ENCODE measurements around the gene ZNF467.

Gene ZNF467

GRCh38 chr7:149776848-149777407 is 3.5 kb upstream of the ZNF467 start:
- in situ Hi-C loops (cut with MboI; ENCODE audit: low pct_unique_long_range_greater_than_20kb, low sequenced_read_pairs): no loop called here
- DNase-seq: no peak

- DNase-seq: peak; percentile 80
- in situ Hi-C loops (cut with MboI; ENCODE audit: low pct_unique_long_range_greater_than_20kb, low sequenced_read_pairs): no loop called here
Observed at GRCh38 chr7:149776289-149776688, 2.9 kb upstream of the ZNF467 start.

GRCh38 chr7:149775176-149775556 is 1.8 kb upstream of the ZNF467 start:
- in situ Hi-C loops (cut with MboI; ENCODE audit: low pct_unique_long_range_greater_than_20kb, low sequenced_read_pairs): no loop called here
- no peak for DNase-seq

GRCh38 chr7:149774237-149775175 is 1.1 kb upstream of the ZNF467 start:
- in situ Hi-C loops (cut with MboI; ENCODE audit: low pct_unique_long_range_greater_than_20kb, low sequenced_read_pairs): no loop called here
- DNase-seq: no peak

GRCh38 chr7:149772956-149773434 is 393 bp downstream of the ZNF467 start:
- DNase-seq: no peak
- in situ Hi-C loops (cut with MboI; ENCODE audit: low pct_unique_long_range_greater_than_20kb, low sequenced_read_pairs): no loop called here

- no peak for DNase-seq
- in situ Hi-C loops (cut with MboI; ENCODE audit: low pct_unique_long_range_greater_than_20kb, low sequenced_read_pairs): no loop called here
Observed at GRCh38 chr7:149772241-149772955, 990 bp downstream of the ZNF467 start.

- peak; percentile 93 for DNase-seq
- in situ Hi-C loops (cut with MboI; ENCODE audit: low pct_unique_long_range_greater_than_20kb, low sequenced_read_pairs): no loop called here
Observed at GRCh38 chr7:149771720-149772240, 1.6 kb downstream of the ZNF467 start.

- in situ Hi-C loops (cut with MboI; ENCODE audit: low pct_unique_long_range_greater_than_20kb, low sequenced_read_pairs): no loop called here
- DNase-seq: no peak
Observed at GRCh38 chr7:149770728-149771636, 2.4 kb downstream of the ZNF467 start.

GRCh38 chr7:149769915-149770314 is 3.5 kb downstream of the ZNF467 start:
- in situ Hi-C loops (cut with MboI; ENCODE audit: low pct_unique_long_range_greater_than_20kb, low sequenced_read_pairs): no loop called here
- no peak for DNase-seq

- in situ Hi-C loops (cut with MboI; ENCODE audit: low pct_unique_long_range_greater_than_20kb, low sequenced_read_pairs): no loop called here
- DNase-seq: no peak
Observed at GRCh38 chr7:149768931-149769330, 4.5 kb downstream of the ZNF467 start.

- no peak for DNase-seq
- in situ Hi-C loops (cut with MboI; ENCODE audit: low pct_unique_long_range_greater_than_20kb, low sequenced_read_pairs): no loop called here
Observed at GRCh38 chr7:149767068-149767467, 6.3 kb downstream of the ZNF467 start.

- no peak for DNase-seq
- in situ Hi-C loops (cut with MboI; ENCODE audit: low pct_unique_long_range_greater_than_20kb, low sequenced_read_pairs): no loop called here
Observed at GRCh38 chr7:149766135-149766675, 7.2 kb downstream of the ZNF467 start.

GRCh38 chr7:149765399-149766121 is 7.8 kb downstream of the ZNF467 start:
- in situ Hi-C loops (cut with MboI; ENCODE audit: low pct_unique_long_range_greater_than_20kb, low sequenced_read_pairs): no loop called here
- DNase-seq: no peak

- DNase-seq: no peak
- in situ Hi-C loops (cut with MboI; ENCODE audit: low pct_unique_long_range_greater_than_20kb, low sequenced_read_pairs): no loop called here
Observed at GRCh38 chr7:149764481-149765398, 8.6 kb downstream of the ZNF467 start.

GRCh38 chr7:149763563-149764240 is 9.7 kb downstream of the ZNF467 start:
- in situ Hi-C loops (cut with MboI; ENCODE audit: low pct_unique_long_range_greater_than_20kb, low sequenced_read_pairs): no loop called here
- DNase-seq: no peak

- DNase-seq: no peak
- in situ Hi-C loops (cut with MboI; ENCODE audit: low pct_unique_long_range_greater_than_20kb, low sequenced_read_pairs): no loop called here
Observed at GRCh38 chr7:149762610-149763009, 10.8 kb downstream of the ZNF467 start.

Measured in KBM-7 (cell line).